ENCODE measurements around the gene CAST. TPM values are rescaled to one million over a fixed set of nuclear protein-coding genes. Genes with fewer than 3 reads are reported as not detected.

CAST gene
- total and polyA plus RNA-seq, 8 donors, result 54.0 to 458 (median 209) TPM

- no peak for TF ChIP-seq EP300 (IDR thresholded peaks at IDR 0.05)
- intact Hi-C loops (cut with DNase I; ENCODE audit: low total_unique reads), result no loop called here
- H3K27ac ChIP-seq, result no peak overlapping the region
Observed at GRCh38 chr5:96648023-96648422, 14.2 kb upstream of the CAST start.

GRCh38 chr5:96648593-96648992, 13.6 kb upstream of the CAST start:
- Histone ChIP-seq H3K27me3 (no peaks in the 10 kb centered on the region), H3K36me3 (no peaks in the 10 kb centered on the region), H3K9me3 (no peaks in the 10 kb centered on the region), H3K27ac (no peak overlapping the region), H3K4me3 (no peak overlapping the region), H3K4me1 (peaks cover 0 to 10% (median 7%) of the 10 kb centered on the region in 4 donors)
- 45 to 57% (median 48%) methylated on average over 4 of the region's 4 CpGs for WGBS, 5 donors
- no peak for DNase-seq
- TF ChIP-seq, protein P1, sequence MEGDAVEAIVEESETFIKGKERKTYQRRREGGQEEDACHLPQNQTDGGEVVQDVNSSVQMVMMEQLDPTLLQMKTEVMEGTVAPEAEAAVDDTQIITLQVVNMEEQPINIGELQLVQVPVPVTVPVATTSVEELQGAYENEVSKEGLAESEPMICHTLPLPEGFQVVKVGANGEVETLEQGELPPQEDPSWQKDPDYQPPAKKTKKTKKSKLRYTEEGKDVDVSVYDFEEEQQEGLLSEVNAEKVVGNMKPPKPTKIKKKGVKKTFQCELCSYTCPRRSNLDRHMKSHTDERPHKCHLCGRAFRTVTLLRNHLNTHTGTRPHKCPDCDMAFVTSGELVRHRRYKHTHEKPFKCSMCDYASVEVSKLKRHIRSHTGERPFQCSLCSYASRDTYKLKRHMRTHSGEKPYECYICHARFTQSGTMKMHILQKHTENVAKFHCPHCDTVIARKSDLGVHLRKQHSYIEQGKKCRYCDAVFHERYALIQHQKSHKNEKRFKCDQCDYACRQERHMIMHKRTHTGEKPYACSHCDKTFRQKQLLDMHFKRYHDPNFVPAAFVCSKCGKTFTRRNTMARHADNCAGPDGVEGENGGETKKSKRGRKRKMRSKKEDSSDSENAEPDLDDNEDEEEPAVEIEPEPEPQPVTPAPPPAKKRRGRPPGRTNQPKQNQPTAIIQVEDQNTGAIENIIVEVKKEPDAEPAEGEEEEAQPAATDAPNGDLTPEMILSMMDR (IDR thresholded peaks at IDR 0.05), result no peak
- TF ChIP-seq POLR2AphosphoS5 (IDR thresholded peaks at IDR 0.05), result no peak
- TF ChIP-seq POLR2A (IDR thresholded peaks at IDR 0.05), result no peak
- TF ChIP-seq EP300 (IDR thresholded peaks at IDR 0.05), result no peak
- intact Hi-C loops (cut with DNase I; ENCODE audit: low total_unique reads), result no loop called here

More at GRCh38 chr5:96648023-96648422, 14.2 kb upstream of the CAST start:
- Histone ChIP-seq H3K27me3 (no peaks in the 10 kb centered on the region), H3K4me3 (no peak overlapping the region), H3K36me3 (no peaks in the 10 kb centered on the region), H3K4me1 (peaks cover 0 to 10% (median 7%) of the 10 kb centered on the region in 4 donors), H3K9me3 (no peaks in the 10 kb centered on the region)
- DNase-seq, result no peak

DNA sequence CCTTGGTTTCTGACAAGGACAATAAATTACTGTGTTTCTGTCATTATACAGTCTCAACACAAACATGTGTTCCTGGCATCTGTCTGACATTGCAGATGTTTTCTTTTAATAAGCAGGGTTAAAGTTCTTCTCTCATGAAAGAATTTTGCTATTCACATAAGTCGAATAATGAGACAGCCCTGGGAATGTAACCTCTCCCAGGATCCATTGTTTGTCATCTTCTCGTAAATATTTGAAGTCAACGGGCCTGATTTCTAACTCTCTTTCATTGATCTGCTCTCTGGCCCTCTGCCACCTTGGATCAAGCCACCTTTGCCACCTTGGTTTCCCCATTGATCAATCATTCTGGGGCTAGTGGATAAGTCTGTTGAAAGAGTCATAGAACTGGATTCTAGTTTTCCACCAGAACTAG, 12.9 kb upstream of the CAST start:
- no peak for TF ChIP-seq POLR2AphosphoS5 (IDR thresholded peaks at IDR 0.05)
- TF ChIP-seq POLR2A (IDR thresholded peaks at IDR 0.05), result no peak
- no peak for TF ChIP-seq EP300 (IDR thresholded peaks at IDR 0.05)
- TF ChIP-seq, protein P1 (IDR thresholded peaks at IDR 0.05), result no peak
- H3K4me3 ChIP-seq, result no peak overlapping the region
- 33 to 50% (median 40%) methylated on average over 3 of the region's 3 CpGs for WGBS, 5 donors
- no peaks in the 10 kb centered on the region for H3K27me3 ChIP-seq
- peaks cover 0 to 10% (median 7%) of the 10 kb centered on the region in 4 donors for H3K4me1 ChIP-seq
- intact Hi-C loops (cut with DNase I; ENCODE audit: low total_unique reads), result no loop called here
- H3K27ac ChIP-seq, result no peak overlapping the region
- DNase-seq, result no peak
- H3K9me3 ChIP-seq, result no peaks in the 10 kb centered on the region
- no peaks in the 10 kb centered on the region for H3K36me3 ChIP-seq

DNA sequence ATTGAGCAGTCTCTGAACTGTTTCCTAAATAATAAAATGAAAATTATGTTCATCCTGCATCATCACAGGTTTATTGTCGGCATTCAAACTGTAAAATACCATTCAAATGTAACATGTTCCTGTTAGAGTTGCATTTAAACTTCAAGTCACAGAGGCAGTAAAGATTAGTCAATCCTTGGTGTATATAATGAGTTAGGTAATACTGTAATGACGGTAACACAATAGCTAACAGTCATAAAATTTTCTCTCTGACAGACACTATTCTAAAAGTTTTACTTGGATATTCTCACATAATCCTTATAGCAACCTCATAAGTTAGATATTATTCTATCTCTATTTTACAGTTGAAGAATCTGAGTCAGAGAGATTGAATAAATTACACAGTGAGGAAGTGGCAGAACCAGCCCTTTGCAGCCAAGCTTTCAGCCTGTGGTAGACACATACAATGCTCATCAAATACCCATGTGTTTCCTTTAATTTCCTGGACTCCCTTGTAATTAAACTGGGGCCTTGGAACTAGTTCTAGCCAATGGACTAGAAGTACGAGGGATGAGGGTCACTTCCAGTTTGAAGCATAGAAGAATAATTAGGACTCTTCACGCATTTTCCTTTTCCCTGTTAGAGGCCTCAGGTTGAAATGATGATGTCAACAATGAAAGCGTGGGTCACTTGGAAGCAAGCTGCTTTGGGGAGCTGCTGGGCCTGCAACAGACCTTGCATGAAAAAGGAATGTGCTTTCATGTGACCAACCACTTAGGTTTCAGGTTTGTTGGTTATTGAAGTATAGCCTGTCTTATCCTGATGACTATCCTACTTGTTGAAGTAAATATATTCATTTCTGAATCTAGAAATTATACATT, 12.3 kb upstream of the CAST start:
- Histone ChIP-seq H3K4me1 (peaks cover 0 to 10% (median 7%) of the 10 kb centered on the region in 4 donors), H3K4me3 (no peak overlapping the region), H3K27ac (no peak overlapping the region), H3K27me3 (no peaks in the 10 kb centered on the region), H3K9me3 (no peaks in the 10 kb centered on the region), H3K36me3 (no peaks in the 10 kb centered on the region)
- no peak for DNase-seq
- 81 to 94% (median 87%) methylated on average over 5 of the region's 5 CpGs for WGBS, 5 donors
- no peak for TF ChIP-seq POLR2AphosphoS5 (IDR thresholded peaks at IDR 0.05)
- TF ChIP-seq, protein P1 (IDR thresholded peaks at IDR 0.05), result no peak
- intact Hi-C loops (cut with DNase I; ENCODE audit: low total_unique reads), result no loop called here

- Histone ChIP-seq H3K27me3 (no peaks in the 10 kb centered on the region), H3K27ac (no peak overlapping the region), H3K4me1 (peaks cover 3 to 17% (median 7%) of the 10 kb centered on the region in 4 donors), H3K4me3 (no peak overlapping the region), H3K36me3 (no peaks in the 10 kb centered on the region), H3K9me3 (no peaks in the 10 kb centered on the region)
- WGBS, 5 donors, result 82 to 96% (median 88%) methylated on average over 5 of the region's 5 CpGs
- intact Hi-C loops (cut with DNase I; ENCODE audit: low total_unique reads), result no loop called here
- DNase-seq, result no peak
- TF ChIP-seq EP300 (IDR thresholded peaks at IDR 0.05), result no peak
- TF ChIP-seq, protein P1 (IDR thresholded peaks at IDR 0.05), result no peak
- no peak for TF ChIP-seq POLR2AphosphoS5 (IDR thresholded peaks at IDR 0.05)
- TF ChIP-seq POLR2A (IDR thresholded peaks at IDR 0.05), result no peak
Observed at GRCh38 chr5:96651047-96651446, 11.1 kb upstream of the CAST start.

All from stomach (tissue), 9 donors.